Heart right ventricle (tissue), 16 donors: ENCODE data around the gene TACR1. TPM values are rescaled to one million over a fixed set of nuclear protein-coding genes. Genes with fewer than 3 reads are reported as not detected.

Experiments used
- ATAC-seq, 8 donors: fragments of 200-7000 bp; cut with Tn5 transposase; one replicate each; pipeline ENCODE4 v1.9.1; 2020; ENCODE audit warnings: mild to moderate bottlenecking in 8 of 8, moderate library complexity in 8 of 8, moderate number of reproducible peaks in 1 of 8
- DNase-seq, 2 donors: peaks; one replicate each; pipeline ENCODE4 v3.0.0-alpha.2; 2020
- H3K27ac ChIP-seq, 10 donors: fragments of 200-600 bp; sonication (generic) in 2 of 10; one replicate each; pipeline versions ENCODE4 v1.5.0 to v1.8.0; 2020 to 2022; ENCODE audit warnings: mild to moderate bottlenecking in 3 of 10
- H3K27me3 ChIP-seq, 7 donors: fragments of 200-600 bp; one replicate each; pipeline ENCODE4 v1.8.0; 2021 to 2022; ENCODE audit warnings: mild to moderate bottlenecking in 2 of 7
- H3K36me3 ChIP-seq, 9 donors: fragments of 200-600 bp; sonication (generic) in 1 of 9; one replicate each; pipeline versions ENCODE4 v1.5.0 to v1.8.0; 2020 to 2022; ENCODE audit warnings: mild to moderate bottlenecking in 2 of 9
- H3K4me1 ChIP-seq, 9 donors: fragments of 200-600 bp; sonication (generic) in 1 of 9; one replicate each; pipeline versions ENCODE4 v1.5.0 to v1.8.0; 2020 to 2022; ENCODE audit warnings: mild to moderate bottlenecking in 4 of 9
- H3K4me3 ChIP-seq, 10 donors: fragments of 200-600 bp; sonication (generic) in 2 of 10; one replicate each; pipeline versions ENCODE4 v1.5.0 to v1.8.0; 2020 to 2022; ENCODE audit warnings: mild to moderate bottlenecking in 7 of 10, moderate library complexity in 2 of 10
- H3K9me3 ChIP-seq, 11 donors: fragments of 200-600 bp in 10 of 11; sonication (generic) in 2 of 11; one replicate each; pipeline versions ENCODE4 v1.5.0 to v1.8.0; 2013 to 2022; ENCODE audit warnings: mild to moderate bottlenecking in 2 of 11, control low read depth in 1 of 11, moderate library complexity in 1 of 11
- WGBS, 2 donors: extraction: QIAGEN DNeasy Blood & Tissue Kit; methylation state at CpG; one replicate each; pipeline ENCODE4 v1.1.7; 2013; ENCODE audit warnings: inconsistent platforms in 1 of 2; 5-methylcytosine and 5-hydroxymethylcytosine counted together
- intact Hi-C, 10 donors: fragments of 100-400 bp; cut with DNase I; formaldehyde crosslinking; loops; one replicate each; pipeline versions ENCODE4 v1.11.1 to v1.14.2; 2022
- polyA plus RNA-seq, 2 donors: library from polyadenylated mRNA; stranded (reverse); fragments of 200-250 nt; gene quantifications; one replicate each; pipeline ENCODE4 v1.2.3, GENCODE V29; 2013
- total RNA-seq, 10 donors: library from RNA; stranded (reverse); fragmentation: NEBNext Ultra II Directional in 3 of 10; extraction: Animal tissue kit (Norgen Biotek cat#: 25700) in 3 of 10; gene quantifications; one replicate each; pipeline versions ENCODE4 v1.2.1 to v1.2.4, GENCODE V29; 2021 to 2023
- TF ChIP-seq, protein P1 (sequence below), 9 donors: fragments of 200-600 bp; sonication (generic) in 2 of 9; IDR thresholded peaks; one replicate each; pipeline versions ENCODE4 v1.5.0 to v1.8.0; 2021 to 2022; ENCODE audit warnings: antibody characterized with exemption in 9 of 9, mild to moderate bottlenecking in 5 of 9, moderate library complexity in 1 of 9
- donor health status: Arrhythmogenic right ventricular cardiomyopathy.
- donor health status: ischemic (EF 13 %, LVEDD 7.1; RV severe dilation, severe dysfunction).
- donor health status: healthy with polysubstance abuse.
- donor health status: DM: no; HTN: yes; CAD: no.
- donor health status: DM: no; HTN: no; CAD: no.
- donor health status: ischemic (EF 25% LVEDD 6.9; RV normal size, moderate dysfunction).
- donor health status: ischemic (EF 25% LVEDD 5.7; RV mildly dilated, moderate dysfunction).
- donor health status: healthy.
- donor health status: DM: yes; HTN: yes; CAD: no.
- donor health status: Ischemic cardiomyopathy.
- donor health status: ischemic (EF 35%, LVEDD 5.7; RV mildly dilated, moderate dysfunction).
- donor health status: nonischemic (EF 11% LVEDD 7.7; RV severe dilation, severe dysfunction).
- donor health status: DM: yes; HTN: yes; CAD: no.
- donor health status: PGD.
- donor health status: ischemic (EF 29% LVEDD 5.4; RV normal size, mild dysfunction).
- donor health status: nonischemic (EF 23%, LVEDD 6.1; RV moderate dilation, normal function).

TACR1 gene
- total and polyA plus RNA-seq, 12 donors, result 0.06 to 0.38 (median 0.17) TPM; not detected in 3

DNA sequence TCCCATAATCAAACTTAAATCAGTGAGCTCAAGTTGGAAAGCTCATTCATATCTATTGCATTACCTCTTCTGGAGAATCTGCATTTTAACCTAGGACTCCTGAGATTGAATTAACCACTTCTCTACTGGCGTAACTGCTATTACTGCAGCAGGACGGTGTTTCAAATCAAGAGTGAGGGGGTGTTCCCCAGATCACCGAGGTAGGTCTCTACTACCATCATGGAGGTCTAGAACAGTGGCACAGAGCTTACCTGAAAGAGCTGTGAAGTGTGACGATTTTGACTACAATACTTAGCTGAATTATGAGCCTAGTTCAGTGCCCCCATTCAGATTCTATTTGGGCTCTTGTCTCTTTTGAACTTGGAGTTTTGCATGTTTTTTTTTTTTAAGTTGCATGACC lies 121.4 kb downstream of the TACR1 start:
- WGBS, 2 donors, result 94 to 95% methylated on average over 4 of the region's 4 CpGs
- Histone ChIP-seq H3K27ac (no peak overlapping the region), H3K27me3 (no peaks in the 10 kb centered on the region), H3K4me3 (no peak overlapping the region), H3K9me3 (peaks cover 0 to under 1% (median 0%) of the 10 kb centered on the region in 11 donors), H3K4me1 (no peaks in the 10 kb centered on the region), H3K36me3 (no peaks in the 10 kb centered on the region)
- TF ChIP-seq, protein P1, sequence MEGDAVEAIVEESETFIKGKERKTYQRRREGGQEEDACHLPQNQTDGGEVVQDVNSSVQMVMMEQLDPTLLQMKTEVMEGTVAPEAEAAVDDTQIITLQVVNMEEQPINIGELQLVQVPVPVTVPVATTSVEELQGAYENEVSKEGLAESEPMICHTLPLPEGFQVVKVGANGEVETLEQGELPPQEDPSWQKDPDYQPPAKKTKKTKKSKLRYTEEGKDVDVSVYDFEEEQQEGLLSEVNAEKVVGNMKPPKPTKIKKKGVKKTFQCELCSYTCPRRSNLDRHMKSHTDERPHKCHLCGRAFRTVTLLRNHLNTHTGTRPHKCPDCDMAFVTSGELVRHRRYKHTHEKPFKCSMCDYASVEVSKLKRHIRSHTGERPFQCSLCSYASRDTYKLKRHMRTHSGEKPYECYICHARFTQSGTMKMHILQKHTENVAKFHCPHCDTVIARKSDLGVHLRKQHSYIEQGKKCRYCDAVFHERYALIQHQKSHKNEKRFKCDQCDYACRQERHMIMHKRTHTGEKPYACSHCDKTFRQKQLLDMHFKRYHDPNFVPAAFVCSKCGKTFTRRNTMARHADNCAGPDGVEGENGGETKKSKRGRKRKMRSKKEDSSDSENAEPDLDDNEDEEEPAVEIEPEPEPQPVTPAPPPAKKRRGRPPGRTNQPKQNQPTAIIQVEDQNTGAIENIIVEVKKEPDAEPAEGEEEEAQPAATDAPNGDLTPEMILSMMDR (IDR thresholded peaks at IDR 0.05), result no peak
- intact Hi-C loops, result loop anchor here in 1 of 10 donors (10.0 kb wide), 1 partner anchor 317 kb away; no protein-coding TSS in a partner anchor
- DNase-seq, result no peak
- no peak for ATAC-seq

- Histone ChIP-seq H3K4me1 (no peaks in the 10 kb centered on the region), H3K27ac (no peak overlapping the region), H3K4me3 (no peak overlapping the region), H3K9me3 (no peaks in the 10 kb centered on the region), H3K27me3 (no peaks in the 10 kb centered on the region), H3K36me3 (no peaks in the 10 kb centered on the region)
- intact Hi-C loops, result loop anchor here in 1 of 10 donors (10.0 kb wide), 1 partner anchor 319 kb away; no protein-coding TSS in a partner anchor
- TF ChIP-seq, protein P1 (IDR thresholded peaks at IDR 0.05), result no peak
- ATAC-seq (no peak), DNase-seq (no peak)
- WGBS, 2 donors, result 86 to 91% methylated on average over 2 of the region's 2 CpGs
These were observed 123.2 kb downstream of the TACR1 start for GRCh38 chr2:75076088-75076487.

DNA sequence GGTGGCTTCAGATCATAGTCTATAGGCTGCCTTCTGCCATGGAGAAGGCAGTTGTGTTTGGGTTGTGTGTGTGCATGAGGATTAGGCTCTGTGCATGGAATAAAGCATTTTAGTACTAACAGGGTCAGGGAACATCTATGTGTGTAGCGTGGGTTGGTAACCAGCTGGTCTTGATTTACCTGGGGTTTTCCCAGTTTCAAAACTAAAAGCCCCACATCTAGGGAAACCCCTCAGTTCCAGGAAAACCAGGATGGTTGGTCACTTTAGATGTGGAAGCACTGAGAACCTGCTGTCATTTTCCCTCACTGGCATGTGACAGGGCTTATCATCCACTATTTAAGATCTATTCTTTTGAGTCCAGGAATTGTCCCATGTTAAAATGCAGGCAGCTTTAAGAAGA lies 124.6 kb downstream of the TACR1 start:
- no peak for ATAC-seq
- no peak overlapping the region for H3K27ac ChIP-seq
- TF ChIP-seq, protein P1 (IDR thresholded peaks at IDR 0.05), result no peak
- DNase-seq, result no peak
- H3K4me1 ChIP-seq, result no peaks in the 10 kb centered on the region
- no peak overlapping the region for H3K4me3 ChIP-seq
- no peaks in the 10 kb centered on the region for H3K9me3 ChIP-seq
- no peaks in the 10 kb centered on the region for H3K27me3 ChIP-seq
- intact Hi-C loops, result loop anchor here in 1 of 10 donors (10.0 kb wide), 1 partner anchor 320 kb away; no protein-coding TSS in a partner anchor
- no peaks in the 10 kb centered on the region for H3K36me3 ChIP-seq
- WGBS, 2 donors, result 96% methylated on average over 1 of the region's 1 CpG

DNA sequence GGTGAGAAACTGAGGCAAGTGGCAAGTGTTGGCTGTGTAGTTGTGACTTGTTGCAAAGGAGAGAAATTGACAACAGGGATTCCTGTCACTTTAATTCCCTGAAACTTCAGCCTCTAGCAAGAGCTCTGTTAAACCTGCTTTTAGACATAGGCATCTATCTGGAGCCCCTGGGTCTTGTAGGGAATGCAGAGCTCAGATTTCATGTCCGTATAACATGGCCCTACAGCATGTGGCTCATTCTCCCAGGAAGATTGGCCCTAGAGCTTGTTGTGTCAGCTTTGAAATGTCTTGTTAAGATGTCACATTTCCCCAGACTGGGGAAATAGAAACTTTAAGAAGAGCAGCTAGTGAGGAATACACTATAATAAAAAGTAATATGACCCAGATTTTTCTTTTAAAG lies 125.1 kb downstream of the TACR1 start:
- no peak overlapping the region for H3K4me3 ChIP-seq
- 58 to 71% methylated on average over 1 of the region's 1 CpG for WGBS, 2 donors
- DNase-seq (no peak), ATAC-seq (no peak)
- intact Hi-C loops, result loop anchor here in 1 of 10 donors (10.0 kb wide), 1 partner anchor 321 kb away; no protein-coding TSS in a partner anchor
- H3K27ac ChIP-seq, result no peak overlapping the region
- H3K4me1 ChIP-seq, result no peaks in the 10 kb centered on the region
- TF ChIP-seq, protein P1 (IDR thresholded peaks at IDR 0.05), result no peak
- H3K9me3 ChIP-seq, result no peaks in the 10 kb centered on the region
- H3K27me3 ChIP-seq, result no peaks in the 10 kb centered on the region
- H3K36me3 ChIP-seq, result no peaks in the 10 kb centered on the region
